GM18502 (cell line): Measurements from ENCODE around the gene KCNJ15.
"Not testable (repeated sequence)": the region's sequence is repeated elsewhere in the genome, so short reads cannot be mapped to it uniquely, and the experiment has no call there.

Experiments used
- ATAC-seq: cut with Tn5 transposase; IDR thresholded peaks from one replicate; pipeline ENCODE4 v1.9.1; 2021; ENCODE audit warnings: mild to moderate bottlenecking; ENCODE audit not compliant: unreplicated experiment, poor library complexity

KCNJ15 gene

DNA sequence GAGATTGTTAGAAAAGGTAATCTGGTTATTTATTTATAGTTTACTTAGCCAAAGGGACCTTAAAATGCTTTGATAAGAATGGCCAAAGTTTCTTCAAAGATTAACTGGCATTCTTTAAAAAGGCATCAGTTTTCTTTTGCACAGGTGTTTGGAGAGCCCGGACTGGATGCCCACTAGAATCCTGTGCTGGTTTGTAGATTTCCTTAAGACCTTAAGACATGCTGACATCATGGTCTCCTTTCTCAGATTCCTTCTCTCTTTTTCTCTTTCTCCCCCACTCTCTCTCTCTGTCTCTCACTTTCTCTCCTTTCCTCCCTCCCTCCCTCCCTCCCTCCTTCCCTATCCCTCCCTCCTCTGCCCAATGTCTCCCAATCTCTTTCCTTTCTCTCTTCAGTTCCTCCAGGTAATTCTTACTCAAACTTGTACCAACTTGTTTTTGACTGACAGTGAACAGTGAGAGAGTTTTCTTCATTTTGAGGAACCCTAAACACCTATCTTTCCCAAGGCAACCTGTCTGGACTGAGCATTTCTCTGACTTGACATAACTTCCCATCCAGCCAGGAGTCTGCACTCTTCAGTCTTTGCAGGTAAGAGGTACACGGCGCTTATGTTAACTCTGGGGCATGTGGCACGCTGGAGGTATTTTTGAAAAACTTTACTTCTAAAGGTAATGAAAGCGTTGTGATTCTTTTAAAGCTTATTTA, at the start of gene KCNJ15:
Gene KCNJ15, plus strand, starts transcription at position 393 of the 704 bp plus-strand sequence. CDS start 42,271 bp downstream, outside the sequence.
- ATAC-seq: no peak

DNA sequence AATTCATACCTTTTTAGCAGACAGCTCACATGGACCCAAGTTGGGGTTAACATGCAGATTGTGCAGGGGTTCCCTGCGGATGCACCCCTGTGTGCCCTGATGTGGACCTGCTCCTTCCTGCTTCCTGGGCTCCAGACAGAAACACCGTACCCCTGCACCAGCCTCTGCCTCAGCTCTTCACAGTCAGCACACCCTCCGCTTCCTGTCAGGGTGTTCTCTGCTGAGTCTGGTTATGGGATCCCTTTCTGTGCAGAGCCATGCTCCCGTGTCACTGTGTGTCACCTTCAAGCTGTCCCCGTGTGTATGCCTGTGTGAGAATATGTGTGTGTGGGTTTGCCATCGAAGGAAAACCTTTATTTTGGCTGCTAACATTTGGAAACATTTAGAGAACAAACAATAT, 48.7 kb upstream of the KCNJ15 start:
- ATAC-seq: no peak

DNA sequence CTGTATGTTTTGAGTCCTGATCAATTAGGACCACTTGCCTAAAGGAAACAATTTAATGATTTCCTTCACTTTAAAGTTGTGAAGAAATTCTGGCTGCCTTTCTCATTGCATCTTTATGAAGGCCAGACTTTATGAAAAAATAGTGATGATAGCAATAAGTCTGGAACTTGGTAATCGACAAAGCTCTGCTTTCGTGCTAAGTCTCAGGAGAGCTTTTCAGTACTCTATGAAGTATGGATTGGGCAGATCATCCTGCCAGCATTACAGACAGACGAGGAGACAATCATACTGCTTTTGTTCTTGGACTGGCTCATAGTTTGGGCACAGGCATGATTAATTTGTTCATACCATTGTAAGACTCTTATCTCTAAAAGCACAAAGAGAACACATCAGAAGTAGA, 45.5 kb upstream of the KCNJ15 start:
- no peak for ATAC-seq

DNA sequence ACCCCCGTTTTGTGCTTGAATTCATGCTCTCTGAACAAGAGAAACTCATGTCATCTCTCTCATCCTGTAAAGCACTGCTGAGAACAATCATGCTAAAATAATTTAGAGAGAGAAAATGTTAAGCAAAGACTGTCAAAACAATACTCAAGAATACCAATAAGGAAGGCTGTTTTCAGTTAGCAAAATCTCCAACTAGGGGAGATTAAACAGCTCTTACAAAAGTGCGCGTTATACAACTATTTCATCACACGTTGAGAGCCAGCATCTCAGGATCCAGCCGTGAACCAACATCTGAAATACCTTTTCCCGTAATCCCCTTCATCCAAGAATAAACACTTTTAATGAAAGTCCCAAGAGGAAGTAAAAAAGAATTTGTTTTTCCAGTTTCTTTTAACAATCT, 44.1 kb upstream of the KCNJ15 start:
- ATAC-seq: no peak

DNA sequence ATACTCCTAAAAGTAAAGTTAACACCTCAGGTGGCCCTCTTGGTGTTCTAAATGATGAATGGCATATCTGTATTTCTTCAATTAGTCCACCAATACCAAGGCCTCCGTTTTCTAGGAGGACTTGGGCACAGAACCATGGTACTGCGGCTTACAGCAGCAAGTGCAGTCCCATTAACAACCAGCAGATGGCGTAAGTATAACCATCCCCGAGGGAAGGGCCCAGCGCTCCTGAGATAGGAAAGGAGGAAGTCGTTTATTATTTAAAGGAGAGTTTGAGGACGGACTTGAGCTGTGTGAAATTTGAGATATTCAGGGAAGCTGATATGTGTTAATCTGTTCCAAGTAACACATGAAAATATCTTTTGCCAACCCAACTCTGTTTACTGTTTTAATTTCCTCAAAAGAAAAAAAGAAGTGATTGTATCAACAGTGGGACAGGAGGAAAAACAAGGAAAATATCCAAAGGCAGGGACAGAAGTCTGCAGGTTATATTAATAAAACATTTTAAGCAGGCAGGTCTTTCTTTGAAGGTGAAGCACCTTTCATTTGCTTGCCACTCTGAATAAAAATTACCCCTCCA, 37.7 kb upstream of the KCNJ15 start:
- no peak for ATAC-seq

DNA sequence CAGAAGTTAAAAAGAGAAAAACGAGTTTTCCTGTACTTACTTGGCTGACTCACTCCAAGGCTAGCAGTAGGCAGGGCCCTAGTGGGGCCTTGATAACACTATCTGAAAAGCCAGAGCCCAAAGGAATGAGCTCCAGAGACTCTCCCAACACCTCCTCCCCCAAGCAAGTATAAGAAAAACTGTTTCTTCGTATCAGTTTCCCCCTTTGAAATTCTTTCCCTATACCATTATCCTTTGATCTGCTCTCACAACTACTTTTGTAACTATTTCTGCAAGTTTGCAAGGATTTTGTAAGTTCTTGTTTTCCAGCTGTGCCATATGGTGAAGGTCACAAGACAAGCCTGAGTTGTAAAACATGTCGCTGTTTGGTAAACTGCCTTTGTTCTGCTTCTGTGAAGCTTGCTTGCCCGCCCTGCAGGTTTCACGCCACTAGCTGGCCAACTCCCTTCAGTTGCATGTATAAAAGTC, 36.5 kb upstream of the KCNJ15 start:
- no peak for ATAC-seq

DNA sequence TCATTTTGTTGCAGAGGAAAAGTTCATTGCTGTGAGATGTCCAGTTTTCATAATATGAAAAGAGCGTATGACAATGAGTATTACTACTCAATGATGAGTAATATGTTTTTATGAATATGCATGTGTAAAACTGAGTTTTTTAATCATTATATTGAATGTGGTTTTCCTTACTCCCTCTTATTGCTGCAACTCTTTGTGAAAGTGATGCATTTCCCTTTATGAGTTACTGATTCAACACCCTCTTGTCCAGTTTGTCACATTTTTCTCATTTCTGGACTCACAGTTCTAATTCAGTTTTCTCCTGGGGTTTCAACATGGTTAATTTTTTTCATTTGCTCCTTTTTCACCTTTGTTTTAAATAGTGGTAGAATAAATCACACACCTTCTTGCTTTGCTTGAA, 35.2 kb upstream of the KCNJ15 start:
- ATAC-seq: no peak

DNA sequence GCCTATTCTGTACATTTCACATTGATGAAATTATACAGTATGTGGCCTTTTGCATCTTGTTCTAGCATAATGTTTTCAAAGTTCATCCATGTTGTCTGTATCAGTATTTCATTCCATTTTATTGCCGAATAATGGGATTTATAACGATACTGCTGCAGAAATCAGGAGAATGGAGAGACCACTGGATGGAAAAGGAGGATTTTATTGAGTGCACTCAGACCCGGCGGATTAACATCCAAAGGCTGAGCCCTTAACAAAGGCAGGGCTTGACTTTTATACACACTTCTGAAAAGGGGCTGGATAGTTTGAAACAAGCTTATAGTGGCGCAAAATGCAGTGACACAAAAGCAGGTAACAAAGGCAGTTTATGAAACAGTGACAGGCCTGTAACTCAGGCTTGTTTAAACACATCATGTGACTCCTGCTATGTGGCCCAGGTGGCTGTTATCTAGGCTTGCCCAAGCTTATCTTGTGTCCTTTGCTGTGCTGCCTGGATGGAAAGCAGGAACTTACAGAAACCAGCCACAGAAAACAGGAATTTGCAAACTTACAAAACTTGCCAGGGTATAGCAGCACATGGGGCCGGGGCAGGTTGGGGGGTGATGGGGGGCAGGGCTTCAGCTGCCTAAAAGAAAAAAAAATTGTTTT, 32.8 kb upstream of the KCNJ15 start:
- ATAC-seq: no peak

DNA sequence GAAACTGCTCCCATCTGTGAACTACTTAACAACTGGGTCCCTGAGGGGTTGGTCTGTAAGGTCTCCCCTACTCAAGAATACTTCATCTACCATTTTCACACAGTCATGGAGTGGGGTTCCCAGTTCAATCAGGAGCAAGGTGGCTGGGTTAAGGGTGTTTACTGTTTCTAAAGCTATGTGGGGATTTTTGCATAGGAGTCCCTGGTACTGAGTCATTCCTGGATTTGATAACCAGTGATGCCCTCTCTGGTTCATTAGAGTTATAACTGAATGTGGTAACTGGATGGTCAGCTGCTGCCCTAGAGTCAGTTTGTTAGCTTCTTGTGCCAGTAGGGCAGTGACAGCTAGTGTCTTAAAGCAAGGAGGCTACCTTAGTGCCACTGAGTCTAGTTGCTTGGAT, 29.4 kb upstream of the KCNJ15 start:
- no peak for ATAC-seq

DNA sequence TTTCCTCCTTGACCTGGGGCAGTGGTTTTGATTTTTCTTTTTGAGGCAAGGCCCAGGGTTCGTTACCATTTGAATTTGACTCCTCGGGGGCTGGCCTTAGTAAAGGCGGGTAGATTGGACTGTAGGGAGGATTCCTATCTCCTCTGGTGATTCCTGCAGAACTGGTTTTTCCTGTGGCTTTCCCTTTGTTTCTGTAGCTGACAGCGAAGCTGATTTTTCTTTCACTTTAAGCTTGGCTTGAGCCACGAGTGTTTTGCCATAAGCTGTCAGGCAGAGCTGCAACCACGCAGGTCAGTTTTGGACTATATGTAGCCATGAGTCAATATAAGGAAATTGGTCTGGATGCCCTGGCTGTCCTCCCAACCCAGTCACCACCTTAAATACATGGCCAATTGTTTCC, 28.7 kb upstream of the KCNJ15 start:
- no peak for ATAC-seq

DNA sequence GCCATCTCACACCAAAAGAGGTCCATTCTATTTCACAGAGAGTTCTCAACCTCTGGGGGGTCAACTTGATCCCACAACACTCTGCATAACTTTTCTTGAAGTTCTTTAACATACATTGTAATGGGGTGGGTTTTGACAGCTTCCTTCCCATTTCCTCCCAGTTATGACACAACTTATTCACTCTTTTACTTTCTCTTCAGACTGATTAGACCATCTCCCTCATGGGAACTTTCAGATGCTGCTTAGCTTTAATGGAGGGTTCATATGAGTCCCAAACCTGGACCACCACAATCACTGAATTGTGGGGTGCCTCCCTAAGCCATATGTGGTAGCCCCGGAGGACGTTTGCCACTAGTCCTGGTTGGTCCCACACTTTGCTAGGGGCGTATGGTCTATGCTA, 28.3 kb upstream of the KCNJ15 start:
- no peak for ATAC-seq

DNA sequence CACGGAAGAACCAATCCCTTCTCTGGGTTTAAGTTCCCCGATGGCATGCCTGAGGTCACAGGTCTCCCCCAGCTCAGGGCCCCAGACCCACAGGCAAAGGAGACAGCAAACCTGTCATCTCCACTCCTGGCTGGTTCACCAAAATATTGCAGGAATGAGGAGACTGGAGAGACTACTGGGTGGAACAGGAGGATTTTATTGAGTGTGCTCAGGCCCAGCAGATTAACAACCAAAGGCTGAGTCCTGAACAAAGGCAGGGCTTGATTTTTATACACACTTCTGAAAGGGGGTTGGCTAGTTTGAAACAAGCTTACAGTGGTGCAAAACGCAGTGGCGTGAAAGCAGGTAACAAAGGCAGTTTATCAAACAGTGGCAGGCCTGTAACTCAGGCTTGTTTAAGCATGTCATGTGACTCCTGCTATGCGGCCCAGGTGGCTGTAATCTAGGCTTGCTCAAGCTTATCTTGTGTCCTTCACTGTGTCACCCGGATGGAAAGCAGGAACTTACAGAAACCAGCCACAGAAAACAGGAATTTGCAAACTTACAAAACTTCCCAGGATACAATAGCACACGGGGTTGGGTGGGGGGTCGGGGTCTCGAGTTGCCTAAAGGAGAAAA, 27.4 kb upstream of the KCNJ15 start:
- no peak for ATAC-seq

DNA sequence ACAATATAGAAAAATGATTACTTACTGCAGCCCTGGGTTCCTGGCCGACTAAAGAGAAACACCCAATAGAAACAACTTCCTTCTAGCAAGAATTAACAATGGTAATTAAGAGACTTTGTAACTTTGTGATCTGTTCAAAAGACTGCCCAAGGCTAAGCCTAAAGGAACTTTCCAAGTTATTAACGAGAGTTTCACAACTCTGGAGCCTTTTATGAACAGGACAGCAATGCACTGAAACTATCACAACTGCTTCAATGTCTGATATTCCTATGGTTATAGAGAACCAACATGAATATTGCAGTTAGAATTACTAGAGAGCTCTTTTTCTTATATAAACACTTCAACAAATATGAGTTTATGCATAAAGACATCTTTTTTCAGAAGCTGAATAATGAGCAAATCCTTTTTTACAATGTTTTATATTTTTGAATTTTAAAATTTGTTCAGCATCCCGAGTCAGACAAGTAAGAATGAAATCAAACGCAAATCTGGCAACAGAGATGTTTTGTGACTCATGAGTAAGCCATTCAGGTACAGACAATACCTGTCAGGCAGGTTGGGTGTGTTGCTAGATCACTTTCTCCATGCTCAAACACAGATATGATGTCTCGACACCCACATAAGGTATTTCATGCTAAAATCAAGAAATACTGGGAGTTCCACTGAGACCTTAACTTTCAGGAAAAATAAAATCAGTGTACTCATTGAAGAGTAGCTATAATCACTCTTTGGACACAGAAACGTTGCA, 22.2 kb upstream of the KCNJ15 start:
- ATAC-seq: no peak

DNA sequence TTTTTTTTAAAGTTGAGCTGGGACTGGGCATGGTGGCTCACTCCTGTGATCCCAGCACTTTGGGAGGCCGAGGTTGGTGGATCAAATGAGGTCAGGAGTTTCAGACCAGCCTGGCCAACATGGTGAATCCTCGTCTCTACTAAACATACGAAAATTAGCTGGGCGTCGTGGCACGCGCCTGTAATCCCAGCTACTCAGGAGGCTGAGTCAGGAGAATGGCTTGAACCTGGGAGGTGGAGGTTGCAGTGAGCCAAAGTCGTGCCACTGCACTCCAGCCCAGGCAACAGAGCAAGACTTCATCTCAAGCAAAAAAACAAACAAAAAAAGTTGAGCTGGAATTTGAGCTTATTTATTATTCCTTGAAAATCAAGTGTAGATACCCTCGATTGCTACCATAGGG, 21.5 kb upstream of the KCNJ15 start:
- not testable (repeated sequence) for ATAC-seq

DNA sequence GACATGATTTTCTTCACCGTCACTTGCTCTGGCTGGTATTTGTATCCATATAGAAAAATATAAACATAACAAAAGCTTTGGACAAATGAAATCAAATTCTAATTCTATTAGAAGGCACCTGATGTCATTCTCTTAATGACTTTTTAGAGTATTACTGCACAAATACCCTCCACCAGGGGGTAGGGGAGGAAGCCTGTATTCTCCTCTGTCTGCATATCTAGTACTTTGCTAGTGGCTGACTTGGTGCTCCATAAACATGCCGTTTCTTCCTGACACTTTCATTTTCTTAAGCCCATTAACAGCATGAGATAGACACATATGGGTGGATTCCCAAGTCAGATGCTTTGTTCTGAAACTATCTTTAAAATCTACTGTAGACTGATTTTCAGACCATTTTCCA, 20.6 kb upstream of the KCNJ15 start:
- ATAC-seq: no peak

DNA sequence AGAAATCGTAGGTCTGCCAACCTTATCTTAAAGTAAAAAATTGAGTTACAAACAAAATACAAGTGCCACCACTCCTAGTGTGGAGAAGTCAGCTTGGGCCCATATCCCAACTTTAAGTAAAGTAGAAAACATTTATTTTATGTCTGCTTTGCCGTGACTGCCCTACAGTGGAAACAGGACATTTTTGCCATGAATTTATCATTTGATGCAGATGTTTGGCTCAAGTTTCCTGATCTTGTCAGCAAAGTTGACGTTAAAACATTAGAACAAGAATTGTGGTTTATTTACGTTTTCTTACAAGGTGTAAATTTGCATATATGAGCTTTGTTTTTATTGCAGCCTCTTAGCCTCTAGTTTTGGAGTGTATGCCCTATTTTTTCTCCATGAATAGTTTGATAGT, 17.1 kb upstream of the KCNJ15 start:
- ATAC-seq: no peak

DNA sequence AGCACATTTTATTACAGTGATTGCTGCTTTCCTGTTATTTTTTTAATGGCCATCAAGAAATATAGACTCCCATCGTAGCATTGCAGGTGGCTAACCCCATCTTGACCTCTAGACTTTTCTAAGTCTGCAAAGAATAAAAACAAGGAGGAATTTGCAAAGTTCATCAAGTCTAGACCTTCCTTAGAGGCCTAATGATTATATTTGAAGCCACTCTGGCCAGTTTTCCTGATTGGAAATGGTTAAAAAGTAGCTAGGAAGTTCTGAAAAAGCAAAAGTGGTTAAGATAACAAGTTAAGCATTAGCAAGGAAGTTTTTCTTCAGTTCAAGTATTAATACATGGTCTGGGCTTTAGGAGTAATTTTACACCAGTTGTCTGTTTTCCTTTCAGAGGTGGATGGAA, 16.7 kb upstream of the KCNJ15 start:
- no peak for ATAC-seq

DNA sequence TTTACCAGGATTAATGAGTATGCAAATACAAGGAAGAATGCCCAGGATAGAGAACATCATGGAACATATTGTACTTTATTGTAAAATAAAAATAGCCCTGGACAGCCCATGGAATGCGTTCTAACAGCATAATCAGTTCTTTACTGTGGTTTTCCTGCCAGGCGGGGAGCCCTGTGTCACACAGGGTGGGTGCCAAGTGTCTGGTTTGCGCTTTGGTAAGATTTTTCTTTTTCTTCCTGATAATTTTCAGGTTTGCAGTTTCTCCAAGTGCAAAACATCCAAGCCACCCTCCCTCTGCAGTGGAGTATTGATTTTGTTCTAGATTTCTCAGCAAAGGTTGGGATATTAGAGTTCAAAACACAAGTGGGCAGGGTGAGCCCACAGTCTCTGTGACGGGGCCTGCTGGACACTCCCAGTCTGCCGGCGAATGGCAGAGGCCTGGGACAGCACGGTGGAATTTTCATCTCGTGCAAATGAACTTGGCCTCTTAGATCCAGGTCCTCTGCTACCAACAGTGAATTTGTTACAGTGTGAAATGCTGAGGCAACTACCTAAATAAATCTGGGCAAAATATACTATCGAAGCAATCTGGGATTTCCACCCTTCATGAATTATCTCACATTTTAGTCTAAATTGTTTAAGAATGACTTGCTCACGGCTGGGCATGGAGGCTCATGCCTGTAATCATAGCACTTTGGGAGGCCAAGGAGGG, 15.6 kb upstream of the KCNJ15 start:
- ATAC-seq: no peak

DNA sequence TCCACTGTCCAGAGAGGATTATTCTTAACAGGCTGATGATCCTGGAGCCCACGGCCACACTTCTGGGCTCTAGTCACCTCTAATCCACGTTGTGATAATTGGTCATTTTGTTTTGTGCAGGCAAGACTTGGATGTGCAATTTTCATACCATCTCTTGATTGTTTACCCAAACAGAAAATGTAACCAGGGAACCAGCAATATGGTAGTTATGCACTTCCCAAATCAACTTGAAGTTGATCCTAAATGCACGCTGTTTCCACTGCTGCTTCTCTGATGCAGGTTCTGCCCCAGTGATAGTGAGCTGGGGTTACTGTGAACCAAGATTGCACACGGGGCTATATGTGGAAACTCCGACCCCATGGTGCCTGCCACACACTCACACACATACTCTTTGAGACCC, 14.7 kb upstream of the KCNJ15 start:
- ATAC-seq: no peak
